Hematopoietic multipotent progenitor cell treated with erythropoietin and hydrocortisone succinate and interleukin-3 and kit ligand, for 8 days (in vitro differentiated cells): Measurements from ENCODE around the gene COPE.
A peak's percentile ranks its signal among the peaks of the same experiment; 100 is the strongest.
"Not testable (repeated sequence)": the region's sequence is repeated elsewhere in the genome, so short reads cannot be mapped to it uniquely, and the experiment has no call there.

Experiments
- DNase-seq: peaks from one replicate; pipeline ENCODE4 v3.0.0-alpha.2; 2015

Gene COPE

GRCh38 chr19:18908917-18909619, 10.1 kb downstream of the COPE start:
- no peak for DNase-seq

- DNase-seq: no peak
Measured at GRCh38 chr19:18906605-18907519, 12.3 kb downstream of the COPE start.

DNA sequence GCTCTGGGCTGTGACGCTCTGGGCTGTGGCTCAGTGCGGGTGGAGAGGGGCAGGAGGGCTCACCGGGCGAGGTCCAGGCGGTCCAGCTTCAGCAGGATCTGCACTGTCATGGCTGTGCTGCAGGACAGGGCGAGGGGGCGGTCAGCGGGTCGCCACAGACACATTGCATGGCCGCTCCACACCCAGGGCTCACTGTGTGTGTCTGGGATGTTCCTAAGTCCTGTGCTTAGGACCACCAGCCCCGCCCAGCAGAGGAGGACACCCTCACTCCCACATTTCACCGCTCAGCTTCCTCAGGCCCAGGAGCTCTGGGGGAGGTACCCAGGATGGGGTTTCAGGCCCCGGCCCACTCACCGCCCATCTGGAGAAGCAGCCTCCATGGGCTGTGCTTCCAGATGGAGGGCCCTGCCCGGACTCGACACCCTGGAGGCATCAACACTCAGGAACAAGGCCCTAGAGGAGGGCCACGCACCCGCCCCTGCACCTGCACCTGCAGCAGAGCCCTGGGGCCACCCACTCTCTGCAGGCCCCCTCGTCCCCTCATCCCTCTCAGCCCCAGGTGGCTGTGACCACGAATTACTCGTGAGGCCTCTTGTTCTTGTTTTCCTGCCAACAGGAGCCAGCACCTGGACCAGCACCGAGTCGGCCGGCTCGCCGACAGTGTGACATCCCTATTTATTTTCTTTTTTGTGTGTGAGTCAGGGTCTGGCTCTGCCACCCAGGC, 13.5 kb downstream of the COPE start:
- DNase-seq: no peak

DNA sequence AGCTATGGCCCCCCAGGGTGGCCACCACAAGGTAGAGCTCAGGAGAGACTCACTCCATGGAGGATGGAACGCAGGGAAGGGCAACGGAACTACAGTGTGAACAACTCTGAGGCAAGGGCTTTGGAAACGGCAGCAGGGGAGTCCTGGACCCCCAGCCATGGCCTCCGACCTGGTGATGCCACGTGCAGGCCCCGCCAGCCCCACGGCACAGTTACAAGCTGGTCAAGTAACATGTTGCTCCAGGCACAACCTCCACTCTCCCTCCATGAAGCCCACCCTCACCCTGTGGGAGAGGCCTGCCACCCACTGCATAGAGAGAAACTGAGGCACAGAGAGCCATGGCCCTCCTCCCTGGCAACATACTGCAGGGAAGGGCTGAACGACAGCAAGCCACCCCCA, 14.1 kb downstream of the COPE start:
- no peak for DNase-seq

DNA sequence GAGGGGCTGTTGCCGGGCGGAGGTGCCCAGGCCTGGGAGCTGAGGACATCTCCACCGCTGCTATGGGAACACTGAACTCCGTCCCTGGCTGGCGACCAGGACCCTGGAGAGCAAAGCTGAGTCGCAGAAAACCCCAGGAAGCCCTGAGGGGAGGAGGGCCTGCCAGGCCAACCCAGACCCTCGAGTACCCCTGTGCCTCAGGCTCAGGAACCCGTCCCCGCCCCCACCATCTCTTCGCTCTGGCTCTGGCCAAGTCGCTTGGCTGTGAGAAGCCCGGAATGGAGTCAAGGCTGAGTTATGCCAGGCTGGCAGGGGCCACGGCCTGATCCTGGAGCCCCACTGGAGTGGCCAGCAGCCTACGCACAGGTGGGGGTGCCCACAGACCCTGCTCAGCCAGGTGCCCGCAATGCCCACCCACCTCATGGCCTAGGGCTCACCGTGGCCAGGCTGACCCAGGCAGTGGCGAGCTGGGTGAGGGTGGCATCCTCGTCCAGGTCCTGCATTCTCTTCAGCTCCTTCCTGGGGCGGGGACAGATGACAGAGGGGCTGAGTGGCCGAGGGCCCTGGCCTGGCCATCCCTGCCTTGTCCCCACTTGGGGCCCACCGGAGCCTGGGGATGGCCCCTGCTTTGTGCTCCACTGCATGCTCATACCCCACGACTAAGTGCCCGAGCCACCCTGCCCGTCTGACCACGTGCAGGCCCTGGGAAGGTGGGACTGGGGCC, 14.7 kb downstream of the COPE start:
- no peak for DNase-seq

DNA sequence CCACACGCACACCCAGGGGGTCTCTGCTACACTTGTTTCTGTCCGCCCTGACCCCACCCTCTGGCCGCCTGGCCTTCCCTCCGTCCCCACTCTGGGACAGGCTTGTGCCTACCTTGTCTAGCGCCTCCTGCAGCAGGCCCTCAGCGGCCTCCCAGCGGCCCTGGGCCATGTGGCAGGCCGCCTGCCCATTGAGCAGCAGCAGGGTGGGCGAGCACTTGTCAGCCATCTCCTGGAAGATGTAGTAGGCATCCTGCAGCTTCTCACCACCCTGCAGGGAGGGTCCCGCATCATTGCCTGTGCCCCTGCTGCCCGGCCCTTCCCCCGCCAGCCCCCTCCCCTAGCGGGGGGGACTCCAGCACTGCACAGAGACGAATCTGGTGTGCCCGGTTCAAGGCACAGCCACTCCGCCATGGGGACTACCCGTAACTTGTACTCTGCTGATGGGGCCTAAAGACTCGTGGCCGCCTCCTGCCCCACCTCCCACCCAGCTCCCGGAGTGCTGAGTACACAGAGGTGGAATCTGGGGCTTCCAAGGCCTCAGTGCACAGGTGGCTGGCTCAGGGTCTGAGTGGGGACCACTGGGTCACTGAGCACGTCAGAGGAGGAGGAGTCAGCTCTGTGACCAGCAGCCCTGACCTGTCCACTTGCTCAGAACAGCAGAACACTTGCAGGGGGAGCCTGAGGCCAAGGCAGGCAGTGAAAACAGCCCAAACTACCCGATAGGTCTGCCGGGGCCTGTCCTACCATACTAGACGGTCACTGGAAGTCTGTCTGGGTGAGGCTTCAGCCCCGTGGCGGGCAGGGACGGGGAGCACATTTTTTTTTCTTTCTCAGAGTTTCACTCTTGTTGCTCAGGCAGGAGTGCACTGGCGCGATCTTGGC, 15.8 kb downstream of the COPE start:
- DNase-seq: no peak

DNA sequence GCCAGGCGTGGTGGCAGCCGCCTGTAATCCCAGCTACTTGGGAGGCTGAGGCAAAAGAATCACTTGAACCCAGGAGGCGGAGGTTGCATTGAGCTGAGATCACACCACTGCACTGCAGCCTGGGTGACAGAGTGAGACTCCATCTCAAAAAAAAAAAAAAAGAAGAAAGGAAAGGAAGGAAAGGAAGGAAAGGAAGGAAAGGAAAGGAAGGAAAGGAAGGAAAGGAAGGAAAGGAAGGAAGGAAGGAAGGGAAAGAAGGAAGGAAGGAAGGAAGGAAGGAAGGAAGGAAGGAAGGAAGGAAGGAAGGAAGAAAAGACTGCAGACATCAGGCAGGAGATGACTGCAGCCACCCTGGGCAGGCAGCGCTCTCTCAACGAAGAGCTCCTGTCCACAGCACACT, 16.7 kb downstream of the COPE start:
- DNase-seq: not testable (repeated sequence)

DNA sequence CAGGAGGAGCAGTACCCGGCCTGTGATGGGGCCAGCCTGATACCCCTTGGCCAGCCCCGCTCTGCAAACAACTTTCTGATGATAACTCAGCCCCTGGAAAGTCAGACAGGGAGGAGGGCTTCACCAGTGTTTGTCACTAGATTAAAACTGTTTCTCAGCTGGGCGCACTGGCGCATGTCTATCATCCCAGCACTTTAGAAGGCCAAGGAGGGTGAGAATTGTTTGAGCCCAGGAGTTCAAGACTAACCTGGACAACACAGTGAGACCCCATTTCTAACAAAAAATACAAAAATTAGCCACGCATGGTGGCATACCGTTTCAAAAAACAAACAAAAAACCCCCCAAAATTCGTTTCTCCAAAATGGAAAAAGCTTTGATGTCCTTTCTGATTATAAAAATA, 17.7 kb downstream of the COPE start:
- DNase-seq: no peak

DNA sequence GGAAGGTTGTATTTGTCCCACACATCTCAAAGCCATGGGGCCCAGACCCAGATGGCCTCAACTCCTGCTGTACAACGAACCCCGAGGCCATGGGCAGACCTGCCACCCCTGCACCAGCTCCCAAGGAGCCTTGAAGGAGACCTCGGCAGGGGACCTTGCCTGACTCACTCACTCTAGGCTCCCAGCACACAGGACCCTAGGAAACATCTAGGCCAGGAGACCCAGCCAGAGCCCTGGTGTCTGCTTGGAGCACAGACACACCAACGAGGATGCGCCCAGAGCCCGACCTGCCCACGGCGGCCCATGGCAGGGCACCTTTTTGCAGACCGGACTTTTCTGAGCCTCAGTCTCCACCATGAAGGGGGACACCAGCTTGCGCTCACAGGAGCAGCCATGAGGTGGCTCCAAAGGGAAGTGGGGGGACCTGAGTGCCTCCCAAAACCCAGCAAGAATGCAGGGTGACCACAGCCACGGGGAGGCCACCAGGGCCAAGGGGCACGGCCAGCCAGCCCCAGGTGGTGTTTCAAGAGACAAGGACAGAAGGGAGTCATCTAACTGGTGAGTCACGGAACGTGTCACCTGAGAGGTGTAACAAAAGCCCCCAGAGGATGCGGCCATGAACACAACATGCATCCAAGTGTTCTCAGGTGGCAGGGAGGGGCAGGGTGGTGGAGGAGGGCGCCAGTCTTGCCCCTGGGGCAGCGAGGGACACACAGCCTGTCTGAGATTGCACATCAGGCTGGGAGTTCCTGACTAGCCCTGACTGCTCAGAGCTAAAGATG, 18.3 kb downstream of the COPE start:
- no peak for DNase-seq

DNA sequence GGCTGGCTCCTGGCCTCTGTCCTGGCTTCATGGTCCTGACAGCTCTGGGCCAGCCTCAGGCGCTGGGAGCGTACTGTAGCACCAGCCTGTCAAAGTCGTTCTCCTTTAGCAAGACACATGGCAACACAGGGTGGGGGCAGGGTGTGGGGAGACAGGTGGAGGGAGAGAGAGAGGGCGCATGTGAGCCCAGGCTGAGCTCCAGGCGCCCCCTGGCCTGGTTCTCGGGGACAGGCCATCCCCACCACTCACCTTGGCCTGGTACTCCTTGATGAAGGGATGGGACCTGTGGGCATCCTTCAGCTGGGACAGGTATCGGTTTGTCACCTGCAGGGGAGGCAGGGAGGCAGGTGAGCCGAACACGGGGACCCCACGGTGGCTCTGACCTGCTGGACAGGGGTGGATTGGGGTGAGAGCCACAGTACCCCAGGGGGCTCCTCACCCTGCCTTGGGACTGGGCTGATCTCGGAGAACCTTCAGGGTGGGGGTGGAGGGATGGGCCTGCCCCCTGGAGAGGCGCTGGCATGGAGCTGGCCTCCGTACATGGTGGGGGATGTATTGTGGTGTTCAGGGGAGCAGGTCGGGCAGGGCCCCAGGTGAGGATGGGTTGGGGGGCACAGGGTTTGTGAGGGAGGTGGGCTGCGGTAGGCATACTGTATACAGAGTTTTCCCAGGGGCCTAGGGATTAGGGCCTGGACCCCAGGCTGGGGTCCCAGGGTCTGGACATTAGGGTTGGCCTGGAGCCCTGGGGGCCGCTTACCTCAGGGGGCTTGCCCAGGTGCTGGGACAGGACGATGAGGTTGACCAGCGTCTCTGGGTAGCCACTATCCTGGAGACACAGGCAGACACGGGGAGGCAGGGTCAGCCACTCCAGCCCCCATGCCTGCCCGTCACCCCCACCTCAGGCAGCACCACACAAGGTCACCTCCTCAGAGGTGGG, 19.3 kb downstream of the COPE start:
- DNase-seq: no peak

DNA sequence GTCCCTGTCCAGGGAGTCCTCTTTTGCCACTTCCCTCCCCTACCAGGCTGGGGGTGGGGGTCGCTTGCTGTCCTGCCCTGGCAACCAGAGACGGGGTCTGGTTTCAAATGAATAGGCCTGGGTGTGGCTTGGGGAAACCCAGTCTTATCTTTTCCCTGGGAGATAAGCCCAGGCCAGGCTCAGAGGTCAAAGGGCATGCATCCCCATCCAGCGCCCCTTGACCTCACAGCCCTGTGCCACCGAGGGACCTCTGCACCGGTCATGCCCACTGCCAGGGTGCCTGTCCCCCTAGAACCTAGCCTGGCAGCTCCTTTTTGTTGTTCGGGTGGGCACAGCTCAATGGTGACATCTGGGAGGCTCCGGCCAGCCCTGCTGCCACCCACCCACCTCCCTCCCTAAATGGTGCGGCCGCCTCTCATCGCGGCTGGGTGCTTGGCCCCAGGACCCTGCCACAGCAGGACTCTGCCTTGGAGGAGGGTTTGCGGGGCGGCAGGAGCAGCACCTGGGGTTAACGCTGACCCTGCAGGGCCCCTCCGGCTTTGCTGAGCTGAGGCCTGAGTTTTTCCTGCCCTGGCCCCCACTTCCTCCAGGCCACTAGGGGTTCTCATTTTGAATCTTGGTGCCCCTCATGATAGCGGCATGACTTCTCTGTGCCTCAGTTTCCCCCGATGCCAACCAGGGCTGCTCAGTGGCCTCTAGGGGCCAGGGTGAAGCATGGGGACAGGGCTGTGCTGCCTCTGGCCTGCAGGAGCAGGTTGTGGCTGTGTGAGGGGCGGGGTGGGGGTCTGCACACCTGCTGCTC, 20.4 kb downstream of the COPE start:
- DNase-seq: no peak

GRCh38 chr19:18898081-18898606, 21.0 kb downstream of the COPE start:
- DNase-seq: no peak

- DNase-seq: no peak
Measured at GRCh38 chr19:18897094-18898029, 21.8 kb downstream of the COPE start.

DNA sequence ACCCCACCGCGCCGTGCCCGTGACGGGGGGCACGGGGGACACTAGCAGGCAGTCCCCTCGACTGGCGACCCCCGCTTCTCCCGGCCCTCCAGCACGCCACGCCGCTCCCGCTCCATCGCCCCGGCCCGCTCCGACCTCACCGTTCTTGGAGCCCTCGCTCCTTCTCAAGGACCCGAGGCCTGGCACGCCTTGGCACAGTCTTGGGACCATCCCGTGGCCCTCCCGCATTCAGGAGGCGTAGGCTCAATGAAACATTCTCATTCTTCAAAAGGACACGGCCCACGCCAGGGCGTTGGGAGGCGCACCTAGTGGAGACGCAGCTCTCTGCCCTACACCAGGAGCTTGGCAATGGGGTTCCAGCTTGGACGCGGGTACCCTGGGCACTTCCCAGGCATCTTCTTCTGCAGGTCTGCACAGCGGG, 22.8 kb downstream of the COPE start:
- no peak for DNase-seq

DNA sequence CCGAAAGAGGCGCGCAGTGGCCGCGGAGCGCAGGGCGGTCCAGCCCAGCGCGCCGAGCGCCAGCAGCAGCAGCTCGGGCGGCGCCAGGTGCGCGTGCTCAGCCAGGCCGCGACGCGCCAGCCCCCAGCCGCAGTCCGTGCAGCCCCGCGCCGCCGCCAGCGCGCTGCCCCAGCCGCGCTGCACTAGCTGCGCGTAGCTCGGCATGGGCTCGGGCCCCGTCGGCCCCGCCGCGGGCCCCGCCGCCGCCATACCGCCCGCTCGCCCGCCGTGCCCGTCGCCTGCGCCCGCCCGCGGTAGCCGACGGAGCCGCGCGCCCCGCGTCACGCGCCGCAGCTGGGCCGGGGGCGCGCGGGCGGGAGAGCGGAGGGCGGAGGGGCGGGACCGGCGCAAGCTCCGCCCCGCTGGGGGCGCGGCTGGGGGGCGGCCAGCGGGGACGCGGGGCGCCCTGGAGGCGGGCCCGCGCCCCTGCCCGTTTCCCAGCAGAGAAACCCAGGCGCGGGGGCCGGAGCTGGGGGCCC, 23.3 kb downstream of the COPE start, which contains the start of gene CERS1:
Gene CERS1 (minus strand): TSS at position 335 of the 518 bp plus-strand sequence. CDS start 86 bp downstream, at position 249.
- no peak for DNase-seq

- DNase-seq: peak; percentile 28
Measured at GRCh38 chr19:18895038-18895823, 24.0 kb downstream of the COPE start.
